Nephron (organoid): Measurements from ENCODE around the gene AFMID.
A peak's percentile ranks its signal among the peaks of the same experiment; 100 is the strongest.

ENCODE experiments used
- H3K27ac Mint-ChIP-seq, 3 experiments: 2 replicates each; pipeline ENCODE4 v1.8.0; 2020; ENCODE audit warnings: mixed read lengths in 3 of 3, mild to moderate bottlenecking in 2 of 3, moderate library complexity in 1 of 3
- H3K27me3 Mint-ChIP-seq: 2 replicates; pipeline ENCODE4 v1.8.0; 2021; ENCODE audit warnings: low read depth, mild to moderate bottlenecking, moderate library complexity, mixed read lengths
- H3K36me3 Mint-ChIP-seq: 2 replicates; pipeline ENCODE4 v1.8.0; 2020; ENCODE audit warnings: low read depth, mixed read lengths
- H3K4me1 Mint-ChIP-seq: 2 replicates; pipeline ENCODE4 v1.8.0; 2020; ENCODE audit warnings: mixed read lengths
- H3K4me3 Mint-ChIP-seq, 3 experiments: 2 replicates each; pipeline ENCODE4 v1.8.0; 2020; ENCODE audit warnings: mild to moderate bottlenecking in 3 of 3, mixed read lengths in 3 of 3, moderate library complexity in 2 of 3
- H3K9me3 Mint-ChIP-seq: 2 replicates; pipeline ENCODE4 v1.8.0; 2020; ENCODE audit warnings: mixed read lengths
- TF ChIP-seq, protein P1 (sequence below), 3 experiments: fragments of 200-600 bp; sonication (generic); IDR thresholded peaks; one replicate each; pipeline ENCODE4 v1.5.0; 2021; ENCODE audit warnings: antibody characterized with exemption in 3 of 3; ENCODE audit not compliant: unreplicated experiment in 3 of 3

AFMID gene

DNA sequence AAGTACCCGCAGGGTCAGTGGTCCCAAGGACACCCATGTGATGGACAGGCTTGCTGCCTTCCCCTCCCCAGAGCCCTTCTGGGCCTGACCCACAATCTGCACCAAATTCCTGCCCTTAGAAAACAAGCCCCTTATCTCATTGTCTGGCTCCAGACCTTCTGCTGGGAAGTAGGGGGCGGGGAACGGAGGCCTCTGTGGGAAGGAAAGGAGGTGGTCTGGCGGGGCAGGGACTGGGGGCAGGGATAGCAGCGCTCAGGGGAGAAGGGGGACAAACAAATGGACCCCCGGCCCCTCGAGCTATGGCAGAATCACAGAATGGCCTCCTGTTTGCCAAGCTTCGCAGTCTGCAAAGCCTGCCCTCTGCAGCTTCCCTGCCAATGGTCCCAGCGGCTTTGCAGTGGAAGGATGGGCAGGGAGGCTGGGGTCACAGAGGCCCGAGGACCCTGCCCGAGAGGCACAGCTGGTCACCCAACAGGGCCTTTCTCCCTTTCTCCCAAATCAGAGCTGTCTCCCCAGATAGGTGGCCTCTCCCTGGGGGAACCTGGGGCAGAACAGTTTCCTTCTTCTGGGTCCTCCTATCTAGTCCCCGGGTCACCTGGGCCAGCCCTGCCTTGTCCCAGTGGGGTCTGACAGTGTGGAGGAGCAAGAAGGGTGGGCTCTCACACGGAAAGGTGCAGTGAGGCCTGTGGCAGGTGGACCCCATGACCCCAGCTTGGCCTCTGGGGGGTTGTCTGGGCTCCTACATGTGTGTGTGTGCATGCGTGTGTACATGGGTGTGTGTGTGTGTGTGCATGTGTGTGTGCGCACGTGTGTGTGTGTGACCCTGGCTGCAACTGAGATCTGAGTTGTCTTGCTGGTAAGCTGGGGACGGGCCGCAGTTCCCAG, 69.8 kb downstream of the AFMID start:
- H3K9me3 Mint-ChIP-seq = no peaks in the 10 kb centered on the region
- peak overlapping the region; percentile 25 to 64 (median 59) for H3K4me3 Mint-ChIP-seq
- TF ChIP-seq, protein P1, sequence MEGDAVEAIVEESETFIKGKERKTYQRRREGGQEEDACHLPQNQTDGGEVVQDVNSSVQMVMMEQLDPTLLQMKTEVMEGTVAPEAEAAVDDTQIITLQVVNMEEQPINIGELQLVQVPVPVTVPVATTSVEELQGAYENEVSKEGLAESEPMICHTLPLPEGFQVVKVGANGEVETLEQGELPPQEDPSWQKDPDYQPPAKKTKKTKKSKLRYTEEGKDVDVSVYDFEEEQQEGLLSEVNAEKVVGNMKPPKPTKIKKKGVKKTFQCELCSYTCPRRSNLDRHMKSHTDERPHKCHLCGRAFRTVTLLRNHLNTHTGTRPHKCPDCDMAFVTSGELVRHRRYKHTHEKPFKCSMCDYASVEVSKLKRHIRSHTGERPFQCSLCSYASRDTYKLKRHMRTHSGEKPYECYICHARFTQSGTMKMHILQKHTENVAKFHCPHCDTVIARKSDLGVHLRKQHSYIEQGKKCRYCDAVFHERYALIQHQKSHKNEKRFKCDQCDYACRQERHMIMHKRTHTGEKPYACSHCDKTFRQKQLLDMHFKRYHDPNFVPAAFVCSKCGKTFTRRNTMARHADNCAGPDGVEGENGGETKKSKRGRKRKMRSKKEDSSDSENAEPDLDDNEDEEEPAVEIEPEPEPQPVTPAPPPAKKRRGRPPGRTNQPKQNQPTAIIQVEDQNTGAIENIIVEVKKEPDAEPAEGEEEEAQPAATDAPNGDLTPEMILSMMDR (IDR thresholded peaks at IDR 0.05; ENCODE audit: unreplicated experiment in 3 of 3) = no peak

More for the DNA sequence above, 69.8 kb downstream of the AFMID start:
- H3K27me3 Mint-ChIP-seq = peaks cover 6% of the 10 kb centered on the region
- no peaks in the 10 kb centered on the region for H3K36me3 Mint-ChIP-seq
- H3K4me1 Mint-ChIP-seq = peaks cover 33% of the 10 kb centered on the region
- H3K27ac Mint-ChIP-seq = peak overlapping the region; percentile 58 to 93 (median 81)
